ENCODE measurements around the gene GPR157.

DNA sequence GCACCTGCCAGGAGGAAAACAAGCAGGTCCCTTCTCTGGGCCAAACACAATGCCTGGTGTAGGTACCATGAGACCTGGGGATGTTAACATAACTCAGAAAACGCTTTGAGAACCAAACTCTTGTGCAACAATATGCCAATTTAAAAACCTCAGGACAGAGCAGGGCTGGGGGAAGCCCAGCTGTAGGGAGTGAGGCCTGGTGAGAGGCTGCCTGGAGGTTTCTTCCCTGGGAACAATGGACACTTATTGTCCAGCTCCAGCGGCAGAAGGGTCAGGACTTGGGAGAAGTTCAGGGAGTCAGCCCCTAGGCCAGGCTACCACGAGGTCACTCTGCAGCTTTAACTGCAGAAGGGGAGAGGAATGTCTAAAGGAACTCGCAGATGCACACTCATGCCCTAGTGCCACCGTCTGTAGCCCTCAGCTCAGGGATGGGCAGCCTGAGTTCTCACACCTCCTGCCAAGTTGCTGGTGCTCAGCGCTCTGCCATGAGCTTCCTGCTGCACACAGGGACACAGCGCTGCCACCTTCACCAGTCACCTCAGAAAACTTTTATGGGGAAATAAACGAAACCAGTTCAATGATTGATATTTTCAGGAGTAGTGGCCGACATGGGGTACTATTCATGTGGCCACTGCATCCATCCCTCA, 8.5 kb downstream of the GPR157 start:
- TF ChIP-seq, protein P1, sequence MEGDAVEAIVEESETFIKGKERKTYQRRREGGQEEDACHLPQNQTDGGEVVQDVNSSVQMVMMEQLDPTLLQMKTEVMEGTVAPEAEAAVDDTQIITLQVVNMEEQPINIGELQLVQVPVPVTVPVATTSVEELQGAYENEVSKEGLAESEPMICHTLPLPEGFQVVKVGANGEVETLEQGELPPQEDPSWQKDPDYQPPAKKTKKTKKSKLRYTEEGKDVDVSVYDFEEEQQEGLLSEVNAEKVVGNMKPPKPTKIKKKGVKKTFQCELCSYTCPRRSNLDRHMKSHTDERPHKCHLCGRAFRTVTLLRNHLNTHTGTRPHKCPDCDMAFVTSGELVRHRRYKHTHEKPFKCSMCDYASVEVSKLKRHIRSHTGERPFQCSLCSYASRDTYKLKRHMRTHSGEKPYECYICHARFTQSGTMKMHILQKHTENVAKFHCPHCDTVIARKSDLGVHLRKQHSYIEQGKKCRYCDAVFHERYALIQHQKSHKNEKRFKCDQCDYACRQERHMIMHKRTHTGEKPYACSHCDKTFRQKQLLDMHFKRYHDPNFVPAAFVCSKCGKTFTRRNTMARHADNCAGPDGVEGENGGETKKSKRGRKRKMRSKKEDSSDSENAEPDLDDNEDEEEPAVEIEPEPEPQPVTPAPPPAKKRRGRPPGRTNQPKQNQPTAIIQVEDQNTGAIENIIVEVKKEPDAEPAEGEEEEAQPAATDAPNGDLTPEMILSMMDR (IDR thresholded peaks at IDR 0.05; ENCODE audit: borderline replicate concordance, extremely low read depth, low read length, poor library complexity, severe bottlenecking) = no peak
- no peak for TF ChIP-seq EZH2 (IDR thresholded peaks at IDR 0.05; ENCODE audit: borderline replicate concordance, low read depth, low read length, severe bottlenecking)

All from DND-41 (cell line).